ENCODE data around the gene FAM200A. TPM values are rescaled to one million over a fixed set of nuclear protein-coding genes. Genes with fewer than 3 reads are reported as not detected.
"Not testable (repeated sequence)": the region's sequence is repeated elsewhere in the genome, so short reads cannot be mapped to it uniquely, and the experiment has no call there.

FAM200A gene
- polyA plus RNA-seq, 5 donors: 12.8 to 20.0 (median 14.6) TPM

DNA sequence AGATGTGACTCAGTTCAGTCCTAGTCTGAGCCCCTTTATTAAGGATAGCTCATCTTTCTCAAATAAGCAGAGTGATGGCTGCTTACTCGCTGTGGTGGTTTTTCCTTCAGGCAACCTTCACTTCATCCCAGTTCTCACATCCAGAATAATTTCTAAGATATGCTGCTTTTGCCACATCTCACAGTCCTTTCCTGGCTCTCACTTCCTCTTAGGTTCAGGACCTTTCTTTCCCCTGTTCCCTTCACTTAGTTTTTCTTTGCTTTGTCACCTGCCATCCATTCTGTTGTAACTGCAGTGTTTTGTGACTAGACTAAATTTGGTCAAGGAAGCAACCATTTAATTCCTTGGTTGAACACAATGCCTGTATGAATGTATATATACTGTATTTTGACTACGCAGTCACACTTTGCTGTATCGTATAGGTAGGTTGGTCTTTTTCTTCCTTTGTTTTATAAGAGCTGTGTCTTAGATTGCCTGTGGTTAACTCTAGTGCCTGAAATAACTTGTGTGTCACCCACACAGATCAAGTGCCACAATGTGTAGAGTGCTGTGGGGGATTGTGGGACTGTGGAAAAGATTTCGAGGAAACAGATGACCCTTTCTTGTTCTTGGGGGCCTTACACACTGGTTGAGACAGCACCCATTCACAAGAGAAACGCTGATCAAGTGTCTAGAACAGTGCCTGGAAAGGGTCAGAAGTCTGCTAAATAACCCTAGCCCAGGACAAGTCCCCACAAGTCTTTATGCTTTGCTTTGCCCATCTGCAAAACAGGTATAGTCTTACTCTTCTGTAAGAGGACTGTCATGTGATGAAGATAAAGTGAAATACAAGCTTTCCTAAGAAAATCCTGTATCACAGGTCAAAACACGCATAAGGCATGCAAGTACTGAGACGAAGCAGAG is 9.2 kb upstream of the FAM200A start:
- no peak for DNase-seq

DNA sequence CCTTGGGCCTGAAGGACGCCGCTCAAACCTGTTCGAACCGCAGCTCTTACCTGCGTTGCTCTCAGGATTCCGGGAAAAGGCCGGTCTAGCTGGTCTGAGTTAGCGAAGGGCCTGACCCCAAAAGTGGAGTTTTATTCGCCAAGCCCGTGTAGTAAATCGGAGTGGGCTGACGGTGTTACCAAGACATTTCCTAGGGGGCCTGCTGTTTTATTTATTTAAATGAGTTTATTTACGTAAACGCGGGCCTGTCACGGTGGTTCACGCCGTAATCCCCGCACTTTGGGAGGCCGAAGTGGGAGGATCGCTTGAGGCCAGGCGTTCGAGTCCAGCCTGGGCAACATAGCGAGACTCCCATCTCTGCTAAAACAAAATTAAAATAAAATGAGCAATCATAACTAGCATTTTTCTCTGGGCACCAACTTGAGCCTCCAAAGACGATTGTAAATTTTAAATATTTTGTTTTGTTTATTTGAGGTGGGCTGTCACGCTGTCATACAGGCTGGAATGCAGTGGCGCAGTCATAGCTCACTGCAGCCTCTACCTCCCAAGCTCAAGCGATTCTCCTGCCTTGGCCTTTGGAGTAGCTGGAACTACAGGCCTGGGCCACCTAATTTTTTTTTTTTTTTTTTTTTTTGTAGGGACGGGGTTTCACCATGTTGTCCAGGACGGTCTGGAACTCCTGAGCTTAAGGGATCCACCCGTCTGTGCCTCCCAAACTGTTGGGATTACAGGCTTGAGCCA is 7.4 kb upstream of the FAM200A start:
- DNase-seq: no peak

DNA sequence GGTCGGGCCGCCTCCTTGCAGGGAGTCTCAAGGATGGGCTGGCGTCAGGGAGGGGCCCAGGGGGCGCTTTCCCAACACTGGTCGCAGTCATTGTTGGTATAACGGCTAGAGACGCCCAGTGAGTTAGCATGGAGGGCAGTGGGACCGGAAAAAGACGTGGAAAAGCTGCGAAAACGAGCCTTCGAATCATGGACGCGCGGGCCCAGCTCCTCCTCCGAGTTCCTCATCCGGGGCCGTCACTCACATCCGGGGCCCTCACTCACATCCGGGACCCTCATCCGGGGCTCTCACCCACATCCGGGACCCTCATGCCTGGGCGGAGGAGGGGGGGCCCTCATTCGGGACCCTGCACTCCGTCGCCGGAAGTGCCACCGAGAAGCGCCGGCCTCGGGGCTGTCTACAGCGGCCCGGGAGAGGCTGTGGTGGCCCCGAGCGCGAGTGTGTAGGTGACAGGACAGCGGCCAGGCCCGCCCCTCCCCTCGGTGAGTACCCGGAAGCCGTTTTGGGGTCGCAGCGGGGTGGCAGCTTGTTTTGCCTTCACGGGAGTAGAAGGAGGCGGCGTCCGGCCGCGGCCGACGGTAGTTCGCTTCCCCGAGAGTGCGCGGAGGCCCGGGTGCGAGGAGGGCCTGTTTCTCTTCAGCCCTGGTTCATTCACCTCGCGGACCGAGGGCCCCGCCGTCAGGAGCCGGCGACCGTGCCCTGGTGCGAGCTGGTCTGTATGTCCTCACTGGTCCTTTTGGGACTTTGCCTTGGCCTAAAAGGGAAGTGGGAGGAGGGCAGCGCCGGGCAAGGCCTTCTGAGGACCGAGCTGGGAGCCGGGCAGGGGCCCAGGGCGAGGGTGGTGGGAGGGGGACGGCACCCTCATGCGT is 6.6 kb upstream of the FAM200A start, which contains the start of gene ZNF655:
ZNF655 (plus strand) TSS at position 337 of the 869 bp plus-strand sequence. CDS start 1,918 bp downstream, outside the sequence.
- peak; percentile 88 to 90 for DNase-seq

DNA sequence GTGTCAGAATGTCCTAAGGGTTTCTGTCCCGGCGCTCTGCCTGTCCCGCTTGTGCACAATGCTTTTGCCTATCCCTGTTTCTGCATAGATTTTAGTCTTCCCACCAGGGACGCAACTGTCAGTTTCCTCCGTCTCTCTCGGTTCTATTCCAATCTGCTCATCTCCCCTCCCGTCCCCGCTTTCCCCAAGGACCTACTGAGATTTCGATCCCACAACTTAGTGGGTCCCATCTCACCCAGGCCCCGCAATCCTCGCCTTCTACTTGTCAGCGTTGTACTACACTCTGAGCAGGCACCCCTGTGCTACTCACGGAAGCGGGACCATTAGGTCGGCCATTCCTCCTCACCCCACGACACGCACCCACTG is 6.0 kb upstream of the FAM200A start:
- no peak for DNase-seq

DNA sequence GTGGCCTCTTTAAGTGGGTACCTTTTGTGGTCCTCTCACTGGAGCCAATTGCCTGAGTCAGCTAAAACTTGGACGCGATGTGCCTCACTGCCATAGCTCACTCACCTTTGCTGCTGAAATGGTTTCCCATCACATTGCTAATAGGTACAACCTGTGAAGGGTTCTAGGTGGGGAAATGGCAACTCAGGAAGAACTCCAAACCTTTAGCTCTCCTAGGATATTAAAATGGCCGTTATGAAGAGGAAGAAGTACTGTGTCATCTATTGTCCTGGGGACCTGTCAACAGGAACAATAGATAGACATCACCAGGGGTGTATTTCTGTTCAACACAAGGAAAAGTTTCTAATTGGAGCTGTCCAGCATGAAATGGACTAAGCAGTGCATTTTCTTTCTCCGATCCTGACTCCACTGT is 5.3 kb upstream of the FAM200A start:
- no peak for DNase-seq

DNA sequence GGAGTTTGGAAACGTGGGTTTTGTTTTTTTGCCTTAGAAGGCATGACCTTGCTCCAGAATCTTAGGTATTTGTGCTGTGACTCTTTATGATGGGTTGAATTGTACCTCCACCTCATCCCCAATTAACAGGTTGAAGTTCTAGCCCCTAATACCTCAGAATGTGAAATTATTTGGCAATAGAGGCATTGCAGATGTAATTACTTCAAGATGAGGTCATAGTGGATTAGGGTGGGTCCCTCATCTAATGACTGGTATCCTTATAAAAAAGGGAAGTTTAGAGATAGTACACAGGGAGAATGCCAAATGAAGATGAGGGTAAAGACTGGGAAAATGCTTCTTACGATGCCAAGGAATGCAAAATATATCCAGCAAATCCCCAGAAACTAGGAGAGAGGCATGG is 3.0 kb upstream of the FAM200A start:
- no peak for DNase-seq

DNA sequence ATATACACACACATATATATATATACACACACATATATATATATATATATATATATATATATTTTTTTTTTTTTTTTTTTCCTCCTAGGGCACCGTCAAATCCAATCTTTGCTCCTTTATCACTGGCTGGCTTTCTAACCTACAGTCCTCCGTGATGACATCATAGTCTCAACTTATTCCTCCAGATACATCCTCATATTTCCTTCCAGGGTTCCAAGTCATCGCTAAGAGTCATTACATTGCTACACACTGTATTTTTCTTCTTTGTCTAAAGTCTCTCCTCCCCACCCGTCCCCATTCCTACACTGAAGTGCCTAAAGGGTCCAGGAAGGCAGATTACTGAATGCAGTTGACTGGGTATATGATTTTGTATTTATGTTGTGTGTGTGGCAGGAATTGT is 1.1 kb upstream of the FAM200A start:
- no peak for DNase-seq

DNA sequence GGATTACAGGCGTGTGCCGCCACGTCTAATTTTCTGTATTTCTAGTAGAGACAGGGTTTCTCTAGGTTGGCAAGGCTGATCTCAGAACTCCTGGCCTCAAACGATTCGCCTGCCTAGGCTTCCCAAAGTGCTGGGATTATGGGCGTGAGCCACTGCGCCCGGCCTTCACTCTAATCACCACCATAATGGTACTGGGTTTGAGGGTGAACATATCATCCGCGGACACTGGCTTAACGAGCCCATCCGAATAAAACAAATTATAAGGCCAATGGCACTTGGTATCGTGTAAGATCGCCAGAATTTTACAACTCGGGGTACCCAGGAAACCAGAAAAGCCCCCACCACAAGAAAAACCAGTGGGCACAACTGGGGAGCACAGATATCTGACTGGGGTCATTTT is 580 bp downstream of the FAM200A start:
- no peak for DNase-seq

DNA sequence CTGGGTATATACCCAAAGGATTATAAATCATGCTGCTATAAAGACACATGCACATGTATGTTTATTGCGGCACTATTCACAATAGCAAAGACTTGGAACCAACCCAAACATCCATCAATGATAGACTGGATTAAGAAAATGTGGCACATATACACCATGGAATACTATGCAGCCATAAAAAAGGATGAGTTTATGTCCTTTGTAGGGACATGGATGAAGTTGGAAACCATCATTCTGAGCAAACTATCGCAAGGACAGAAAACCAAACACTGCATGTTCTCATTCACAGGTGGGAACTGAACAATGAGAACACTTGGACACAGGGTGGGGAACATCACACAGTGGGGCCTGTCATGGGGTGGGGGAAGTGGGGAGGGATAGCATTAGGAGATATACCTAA is 2.4 kb downstream of the FAM200A start:
- not testable (repeated sequence) for DNase-seq

DNA sequence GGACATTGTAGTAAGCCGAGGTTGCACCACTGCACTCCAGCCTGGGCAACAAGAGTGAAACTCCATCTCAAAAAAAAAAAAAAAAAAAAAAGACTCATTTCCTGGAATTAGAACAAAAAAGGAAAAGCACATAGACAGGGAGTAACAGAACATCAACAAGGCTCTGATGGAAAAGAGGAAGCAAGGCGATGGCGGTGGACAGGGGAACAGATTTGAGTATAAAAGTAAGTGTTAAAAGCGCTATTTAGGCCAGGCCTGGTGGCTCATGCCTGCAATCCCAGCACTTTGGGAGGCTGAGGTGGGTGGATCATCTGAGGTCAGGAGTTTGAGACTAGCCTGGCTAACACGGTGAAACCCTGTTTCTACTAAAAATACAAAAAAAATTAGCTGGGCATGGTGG is 6.6 kb downstream of the FAM200A start:
- not testable (repeated sequence) for DNase-seq

DNA sequence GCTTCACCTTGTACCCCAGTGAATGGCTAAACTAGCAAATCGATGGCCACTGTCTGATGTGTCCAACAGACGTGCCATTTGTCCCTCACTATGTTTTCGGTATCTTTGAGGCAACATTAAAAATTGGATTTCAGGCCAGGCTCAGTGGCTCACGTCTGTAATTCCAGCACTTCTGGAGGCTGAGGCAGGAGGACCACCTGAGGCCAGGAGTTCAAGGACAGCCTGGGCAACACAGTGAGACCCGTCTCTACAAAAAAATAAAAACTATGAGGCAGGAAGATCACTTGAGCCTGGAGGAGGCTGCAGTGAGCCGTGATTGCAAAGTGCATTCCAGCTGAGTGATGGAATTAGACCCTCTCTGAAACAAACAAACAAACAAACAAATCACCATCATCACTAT is 8.0 kb downstream of the FAM200A start:
- no peak for DNase-seq

DNA sequence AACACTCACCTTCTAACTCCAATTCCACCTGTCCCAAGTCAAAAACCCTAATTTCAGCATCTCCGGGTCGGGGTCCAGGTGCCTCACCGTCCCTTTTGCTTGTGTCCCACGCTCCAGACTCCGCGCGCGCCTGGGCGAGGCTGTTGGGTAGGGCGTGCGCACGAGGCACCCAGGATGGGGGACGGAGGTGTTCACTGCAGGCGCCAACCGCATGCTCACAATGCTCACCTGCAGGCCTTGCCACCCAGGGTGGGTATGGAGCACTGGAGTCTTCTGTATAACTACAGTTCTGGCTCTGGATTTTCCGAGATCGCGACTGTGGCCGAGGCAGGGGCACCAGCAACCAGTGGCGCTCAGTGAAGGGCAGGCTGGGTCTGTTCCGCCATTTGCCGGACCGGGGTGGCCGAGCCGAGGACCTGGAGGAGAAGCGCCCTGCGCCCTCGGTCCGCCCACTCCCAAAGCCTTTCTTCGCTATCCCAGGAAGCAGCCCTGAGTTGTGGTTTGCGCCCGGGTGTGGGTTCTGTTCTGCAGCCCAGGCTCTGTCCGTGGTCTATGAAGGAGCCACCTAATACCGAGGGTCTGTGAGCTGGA is 8.7 kb downstream of the FAM200A start:
- DNase-seq: no peak

DNA sequence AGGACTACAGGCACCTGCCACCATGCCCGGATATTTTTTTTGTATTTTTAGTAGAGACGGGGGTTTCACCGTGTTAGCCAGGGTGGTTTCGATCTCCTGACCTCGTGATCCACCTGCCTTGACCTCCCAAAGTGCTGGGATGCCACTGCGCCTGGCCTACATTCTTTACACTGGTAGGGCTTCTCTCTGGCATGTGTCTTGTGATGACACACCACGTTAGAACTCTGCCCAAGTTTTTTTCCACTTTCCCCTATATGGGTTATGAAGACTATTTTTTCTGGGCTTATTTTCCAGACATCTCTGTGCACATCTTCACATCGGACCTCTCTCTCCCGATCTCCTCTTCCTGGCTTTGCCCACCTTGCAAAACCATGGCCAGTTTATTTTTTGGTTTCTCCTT is 10.7 kb downstream of the FAM200A start:
- no peak for DNase-seq

DNA sequence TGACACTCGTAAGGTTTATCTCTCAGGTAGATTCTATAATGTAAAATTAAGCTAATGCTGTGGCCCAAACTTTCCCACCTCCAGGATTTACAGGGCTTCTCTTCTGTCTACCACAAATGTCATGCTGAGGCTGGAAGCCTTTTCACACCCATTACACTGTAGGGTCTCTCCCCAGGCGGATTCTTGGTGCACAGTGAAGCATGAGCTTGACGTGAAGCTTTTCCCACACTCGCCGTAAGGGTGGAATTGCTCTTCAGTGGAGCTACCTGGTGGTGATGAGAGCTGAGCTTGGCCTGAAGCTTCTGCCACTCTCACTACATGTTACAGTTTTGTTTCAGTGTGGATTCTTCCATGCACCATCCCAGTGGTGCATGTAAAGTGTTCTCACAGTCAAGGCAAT is 11.4 kb downstream of the FAM200A start:
- DNase-seq: no peak

DNA sequence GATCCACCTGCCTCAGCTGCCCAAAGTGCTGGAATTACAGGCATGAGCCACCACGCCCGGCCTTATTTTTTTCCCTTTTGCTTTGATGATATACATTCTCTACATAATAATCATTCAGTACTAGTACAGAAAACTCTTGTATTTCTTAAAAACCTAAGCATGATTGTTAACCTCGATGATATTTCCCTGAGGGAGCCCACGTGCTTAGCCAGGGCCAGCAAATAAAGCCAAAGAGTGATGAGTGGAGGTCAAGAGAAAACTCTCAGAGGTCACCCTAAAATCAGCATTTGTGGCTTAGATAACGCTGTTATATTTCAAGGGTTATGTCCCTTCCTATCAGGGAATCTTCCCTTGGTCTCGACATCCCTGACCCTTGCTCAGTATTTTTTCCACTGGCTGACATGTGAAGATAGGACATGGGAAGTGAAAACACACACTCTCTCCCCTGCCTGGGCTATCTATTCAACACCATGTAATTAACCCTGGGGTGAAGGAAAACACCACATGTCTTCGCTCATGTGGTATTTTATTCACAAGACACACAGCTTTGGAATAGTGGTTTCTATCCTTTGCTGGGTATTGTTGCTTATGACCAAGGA is 12.6 kb downstream of the FAM200A start:
- no peak for DNase-seq

DNA sequence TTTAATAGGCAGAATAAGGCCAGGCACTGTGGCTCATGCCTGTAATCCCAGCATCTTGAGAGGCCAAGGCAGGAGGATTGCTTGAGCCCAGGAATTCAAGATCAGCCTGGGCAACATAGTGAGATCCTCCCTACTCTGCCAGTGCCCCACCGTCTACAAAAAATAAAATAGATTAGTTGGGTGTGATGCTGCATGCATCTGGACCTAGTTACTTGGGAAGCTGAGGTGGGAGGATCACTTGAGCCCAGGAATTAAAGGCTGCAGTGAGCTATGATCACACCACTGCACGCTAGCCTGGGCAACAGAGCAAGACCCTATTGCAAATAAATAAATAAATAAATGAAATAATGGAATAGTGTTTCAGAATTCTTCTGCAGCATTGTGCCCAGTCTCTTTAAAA is 16.2 kb downstream of the FAM200A start:
- DNase-seq: no peak

DNA sequence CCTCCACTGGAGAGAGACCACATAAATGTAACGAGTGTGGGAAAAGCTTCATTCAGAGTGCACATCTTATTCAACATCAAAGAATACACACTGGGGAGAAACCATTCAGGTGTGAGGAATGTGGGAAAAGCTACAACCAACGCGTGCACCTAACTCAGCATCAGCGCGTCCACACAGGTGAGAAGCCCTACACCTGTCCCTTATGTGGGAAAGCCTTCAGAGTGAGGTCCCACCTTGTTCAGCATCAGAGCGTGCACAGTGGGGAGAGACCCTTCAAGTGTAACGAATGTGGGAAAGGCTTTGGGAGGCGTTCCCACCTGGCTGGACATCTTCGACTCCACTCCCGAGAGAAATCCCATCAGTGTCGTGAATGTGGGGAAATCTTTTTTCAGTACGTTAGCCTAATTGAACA is 20.6 kb downstream of the FAM200A start:
- no peak for DNase-seq

DNA sequence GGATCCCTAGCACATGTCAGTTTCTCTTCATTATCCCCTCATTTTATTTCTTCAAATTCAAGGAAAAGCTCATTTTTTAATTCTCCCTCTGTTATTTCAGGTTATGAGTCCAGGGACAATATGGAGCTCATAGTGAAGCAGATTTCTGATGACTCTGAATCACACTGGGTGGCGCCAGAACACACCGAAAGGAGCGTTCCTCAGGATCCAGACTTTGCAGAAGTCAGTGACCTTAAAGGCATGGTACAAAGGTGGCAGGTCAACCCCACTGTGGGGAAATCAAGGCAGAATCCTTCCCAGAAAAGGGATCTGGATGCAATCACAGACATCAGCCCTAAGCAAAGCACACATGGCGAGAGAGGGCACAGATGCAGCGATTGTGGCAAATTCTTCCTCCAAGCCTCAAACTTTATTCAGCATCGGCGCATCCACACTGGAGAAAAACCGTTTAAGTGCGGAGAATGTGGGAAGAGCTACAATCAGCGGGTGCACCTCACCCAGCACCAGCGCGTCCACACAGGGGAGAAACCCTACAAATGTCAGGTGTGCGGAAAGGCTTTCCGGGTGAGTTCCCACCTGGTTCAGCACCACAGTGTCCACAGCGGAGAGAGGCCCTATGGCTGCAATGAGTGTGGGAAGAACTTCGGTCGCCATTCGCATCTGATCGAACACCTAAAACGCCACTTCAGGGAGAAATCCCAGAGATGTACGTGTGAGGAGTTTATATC is 26.0 kb downstream of the FAM200A start:
- DNase-seq: no peak

DNA sequence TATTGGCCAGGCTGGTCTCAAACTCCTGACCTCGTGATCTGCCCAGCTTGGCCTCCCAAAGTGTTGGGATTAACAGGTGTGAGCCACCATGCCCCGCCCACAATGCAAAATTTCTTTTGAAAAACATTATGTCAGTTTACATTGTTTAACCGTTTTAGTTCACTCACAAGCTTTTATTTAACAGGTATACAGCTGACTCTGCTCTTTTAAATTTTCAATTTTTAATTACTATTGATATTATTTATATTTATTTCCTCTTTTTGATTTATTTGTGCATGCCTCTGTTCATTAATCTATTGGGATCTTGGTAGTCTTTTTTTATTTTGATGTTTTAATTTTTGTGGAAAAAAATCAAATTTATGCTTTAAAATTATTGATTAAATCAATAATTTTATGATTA is 30.5 kb downstream of the FAM200A start:
- no peak for DNase-seq

DNA sequence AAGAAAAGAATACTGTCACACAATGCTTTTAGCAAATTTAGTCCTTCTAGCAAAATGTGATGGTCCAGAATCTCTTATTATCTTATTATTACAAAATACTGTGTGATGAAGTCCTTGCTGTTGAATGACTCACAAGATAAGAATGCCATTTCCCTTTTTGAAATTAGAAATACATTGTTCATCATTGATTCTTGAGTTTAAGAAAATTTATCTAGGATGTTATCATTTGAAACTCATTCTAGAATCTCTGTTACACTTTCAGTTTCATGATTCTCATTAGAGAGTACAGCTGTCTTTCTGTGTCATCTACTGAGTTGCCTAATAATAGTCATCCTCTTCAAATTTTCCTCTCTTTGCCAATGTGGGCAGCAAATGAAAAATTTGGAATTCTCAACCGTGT is 37.9 kb downstream of the FAM200A start:
- DNase-seq: no peak

DNA sequence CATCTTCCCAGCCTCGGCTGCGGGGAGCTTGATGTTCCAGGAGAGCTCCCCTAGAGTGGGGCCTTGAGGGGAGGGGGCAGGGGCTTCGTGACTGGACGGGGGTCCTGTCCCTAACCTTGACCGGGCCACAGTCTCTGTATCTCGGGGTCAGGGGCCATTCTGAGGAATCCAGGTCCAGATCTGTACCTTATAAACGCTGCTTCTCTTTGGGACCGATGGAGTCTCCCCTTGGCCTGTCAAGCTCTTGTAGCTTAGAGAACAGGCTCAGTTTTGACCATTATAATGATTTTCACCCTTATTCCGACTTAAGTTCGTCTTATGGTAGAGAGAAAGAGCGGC is 46.6 kb downstream of the FAM200A start:
- DNase-seq: no peak
